Ovary (tissue), 3 donors: ENCODE measurements around the gene ANKRD31.

ENCODE experiments used
- CTCF ChIP-seq, 3 donors: fragments of 450-650 bp in 2 of 3; fragments of 200-600 bp in 1 of 3; IDR thresholded peaks; one replicate each; pipeline versions ENCODE4 v1.5.1 to v1.8.0; 2016 to 2022; ENCODE audit warnings: antibody characterized with exemption in 3 of 3, mild to moderate bottlenecking in 1 of 3
- POLR2A ChIP-seq: fragments of 450-650 bp; IDR thresholded peaks from one replicate; pipeline ENCODE4 v1.6.1; 2017; ENCODE audit warnings: antibody characterized with exemption, mild to moderate bottlenecking, moderate library complexity
- donor health status: DM: no; HTN: no; CAD: no.

- TF ChIP-seq CTCF (IDR thresholded peaks at IDR 0.05): no peak
- no peak for TF ChIP-seq POLR2A
These were observed 44.4 kb downstream of the ANKRD31 start for GRCh38 chr5:75192264-75192663.
